Measurements from ENCODE around the gene MTRF1.
"Not testable (repeated sequence)": the region's sequence is repeated elsewhere in the genome, so short reads cannot be mapped to it uniquely, and the experiment has no call there.

Gene MTRF1

GRCh38 chr13:41179593-41180250 lies 83.7 kb downstream of the MTRF1 start:
- H2AFZ ChIP-seq (ENCODE audit: low read length) = no peak overlapping the region
- no peaks in the 10 kb centered on the region for H3K36me3 ChIP-seq (replicated peaks; ENCODE audit: insufficient read depth, low read length)
- no peak for TF ChIP-seq EZH2phosphoT487 (IDR thresholded peaks at IDR 0.05; ENCODE audit: low read length)
- TF ChIP-seq CTCF (IDR thresholded peaks at IDR 0.05; ENCODE audit: low read length) = no peak
- TF ChIP-seq EZH2 (optimal IDR thresholded peaks at IDR 0.05; ENCODE audit: low read depth, low read length) = no peak
- H3K9me3 ChIP-seq (replicated peaks; ENCODE audit: insufficient read depth, low read length) = no peaks in the 10 kb centered on the region
- H4K20me1 ChIP-seq (ENCODE audit: insufficient read depth, low read length) = no peaks in the 10 kb centered on the region
- no peaks in the 10 kb centered on the region for H3F3A ChIP-seq (ENCODE audit: insufficient read depth, low read length)
- H3K4me1 ChIP-seq (ENCODE audit: low read length) = no peaks in the 10 kb centered on the region
- no peak overlapping the region for H3K4me2 ChIP-seq (ENCODE audit: low read depth, low read length)
- no peak overlapping the region for H3K9ac ChIP-seq (ENCODE audit: low read length)
- no peak overlapping the region for H3K27ac ChIP-seq (ENCODE audit: low read length)
- no peaks in the 10 kb centered on the region for H3K79me2 ChIP-seq (ENCODE audit: low read length)
- no peaks in the 10 kb centered on the region for H3K27me3 ChIP-seq (replicated peaks; ENCODE audit: insufficient read depth, low read length)
- H3K9me2 ChIP-seq (replicated peaks; ENCODE audit: insufficient read depth, low read length) = no peaks in the 10 kb centered on the region
- no peak for DNase-seq
- no peak overlapping the region for H3K4me3 ChIP-seq (ENCODE audit: low read length)

DNA sequence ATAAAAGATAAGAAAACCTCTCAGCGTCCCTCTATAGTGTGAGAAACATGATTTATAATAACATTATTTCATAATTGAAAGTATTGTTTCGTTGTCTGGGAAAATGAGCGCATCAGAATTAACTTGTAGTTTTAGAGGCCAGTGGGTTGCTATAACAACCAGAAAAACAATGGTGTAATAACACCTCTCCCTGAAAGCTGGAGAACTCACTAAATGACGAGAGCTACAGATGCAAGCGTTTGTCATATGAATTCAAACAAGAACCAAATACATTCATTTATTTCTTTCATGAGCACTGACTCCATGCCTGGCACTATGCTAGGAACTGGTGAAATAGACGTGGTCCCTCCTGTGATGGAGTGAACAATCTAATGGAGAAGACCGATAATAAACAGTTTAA lies 85.3 kb downstream of the MTRF1 start:
- Histone ChIP-seq H3K4me1 (ENCODE audit: low read length) (no peaks in the 10 kb centered on the region), H3K36me3 (replicated peaks; ENCODE audit: insufficient read depth, low read length) (no peaks in the 10 kb centered on the region), H3K9me2 (replicated peaks; ENCODE audit: insufficient read depth, low read length) (no peaks in the 10 kb centered on the region), H4K20me1 (ENCODE audit: insufficient read depth, low read length) (no peaks in the 10 kb centered on the region), H3K9ac (ENCODE audit: low read length) (no peak overlapping the region), H3K79me2 (ENCODE audit: low read length) (no peaks in the 10 kb centered on the region), H3K27me3 (replicated peaks; ENCODE audit: insufficient read depth, low read length) (no peaks in the 10 kb centered on the region), H3F3A (ENCODE audit: insufficient read depth, low read length) (no peaks in the 10 kb centered on the region), H3K4me2 (ENCODE audit: low read depth, low read length) (no peak overlapping the region), H3K9me3 (replicated peaks; ENCODE audit: insufficient read depth, low read length) (no peaks in the 10 kb centered on the region), H3K27ac (ENCODE audit: low read length) (no peak overlapping the region), H2AFZ (ENCODE audit: low read length) (no peak overlapping the region), H3K4me3 (ENCODE audit: low read length) (no peak overlapping the region)
- DNase-seq = no peak
- no peak for TF ChIP-seq EZH2phosphoT487 (IDR thresholded peaks at IDR 0.05; ENCODE audit: low read length)
- no peak for TF ChIP-seq CTCF (IDR thresholded peaks at IDR 0.05; ENCODE audit: low read length)
- TF ChIP-seq EZH2 (optimal IDR thresholded peaks at IDR 0.05; ENCODE audit: low read depth, low read length) = no peak

GRCh38 chr13:41177616-41178015 lies 85.8 kb downstream of the MTRF1 start:
- no peaks in the 10 kb centered on the region for H3F3A ChIP-seq (ENCODE audit: insufficient read depth, low read length)
- H4K20me1 ChIP-seq (ENCODE audit: insufficient read depth, low read length) = no peaks in the 10 kb centered on the region
- no peak overlapping the region for H3K9ac ChIP-seq (ENCODE audit: low read length)
- H3K4me2 ChIP-seq (ENCODE audit: low read depth, low read length) = no peak overlapping the region
- DNase-seq = no peak
- H3K27ac ChIP-seq (ENCODE audit: low read length) = no peak overlapping the region
- H3K79me2 ChIP-seq (ENCODE audit: low read length) = no peaks in the 10 kb centered on the region
- H3K9me3 ChIP-seq (replicated peaks; ENCODE audit: insufficient read depth, low read length) = no peaks in the 10 kb centered on the region
- H3K4me3 ChIP-seq (ENCODE audit: low read length) = no peak overlapping the region
- no peaks in the 10 kb centered on the region for H3K4me1 ChIP-seq (ENCODE audit: low read length)
- no peak for TF ChIP-seq EZH2 (optimal IDR thresholded peaks at IDR 0.05; ENCODE audit: low read depth, low read length)
- no peak for TF ChIP-seq CTCF (IDR thresholded peaks at IDR 0.05; ENCODE audit: low read length)
- no peak for TF ChIP-seq EZH2phosphoT487 (IDR thresholded peaks at IDR 0.05; ENCODE audit: low read length)
- no peaks in the 10 kb centered on the region for H3K27me3 ChIP-seq (replicated peaks; ENCODE audit: insufficient read depth, low read length)
- no peaks in the 10 kb centered on the region for H3K9me2 ChIP-seq (replicated peaks; ENCODE audit: insufficient read depth, low read length)
- H3K36me3 ChIP-seq (replicated peaks; ENCODE audit: insufficient read depth, low read length) = no peaks in the 10 kb centered on the region
- no peak overlapping the region for H2AFZ ChIP-seq (ENCODE audit: low read length)

GRCh38 chr13:41175576-41175975 lies 87.8 kb downstream of the MTRF1 start:
- H3K4me3 ChIP-seq (ENCODE audit: low read length); H4K20me1 ChIP-seq (ENCODE audit: insufficient read depth, low read length); H3K79me2 ChIP-seq (ENCODE audit: low read length); H3K9ac ChIP-seq (ENCODE audit: low read length); H3K9me3 ChIP-seq (replicated peaks; ENCODE audit: insufficient read depth, low read length); DNase-seq; H3K4me1 ChIP-seq (ENCODE audit: low read length); H3K4me2 ChIP-seq (ENCODE audit: low read depth, low read length); H3K9me2 ChIP-seq (replicated peaks; ENCODE audit: insufficient read depth, low read length); H2AFZ ChIP-seq (ENCODE audit: low read length); H3K36me3 ChIP-seq (replicated peaks; ENCODE audit: insufficient read depth, low read length); H3F3A ChIP-seq (ENCODE audit: insufficient read depth, low read length); H3K27me3 ChIP-seq (replicated peaks; ENCODE audit: insufficient read depth, low read length); H3K27ac ChIP-seq (ENCODE audit: low read length): not testable (repeated sequence)

Data from MM.1S (cell line).